HFFc6 (cell line): ENCODE data around the gene MYL12B. TPM values are rescaled to one million over a fixed set of nuclear protein-coding genes. Genes with fewer than 3 reads are reported as not detected.

Experiments used
- DNase-seq: peaks from one replicate; pipeline ENCODE4 v3.0.0-alpha.2; 2018
- H3K27ac Mint-ChIP-seq: 2 replicates; pipeline ENCODE4 v1.8.0; 2020; ENCODE audit warnings: mild to moderate bottlenecking, mixed read lengths
- H3K27me3 Mint-ChIP-seq: 2 replicates; pipeline ENCODE4 v1.8.0; 2021; ENCODE audit warnings: mild to moderate bottlenecking, moderate library complexity, mixed read lengths; ENCODE audit not compliant: insufficient read depth
- H3K36me3 Mint-ChIP-seq: 2 replicates; pipeline ENCODE4 v1.8.0; 2021; ENCODE audit warnings: low read depth, mixed read lengths
- H3K4me1 Mint-ChIP-seq: 2 replicates; pipeline ENCODE4 v1.8.0; 2020; ENCODE audit warnings: low read depth, mixed read lengths
- H3K4me3 Mint-ChIP-seq: 2 replicates; pipeline ENCODE4 v1.8.0; 2020; ENCODE audit warnings: mild to moderate bottlenecking, moderate library complexity, mixed read lengths
- H3K9me3 Mint-ChIP-seq: 2 replicates; pipeline ENCODE4 v1.8.0; 2020; ENCODE audit warnings: mild to moderate bottlenecking, mixed read lengths
- total RNA-seq, 6 experiments: library from RNA; stranded (reverse); fragmentation: NEBNext Ultra II Directional; extraction: Animal tissue kit (Norgen Biotek cat#: 25700); gene quantifications; 2 replicates in 1 of 6; 3 replicates in 5 of 6; pipeline ENCODE4 v1.2.3, GENCODE V29; 2021
- TF ChIP-seq, protein P1 (sequence below): fragments of 200-600 bp; sonication (generic); IDR thresholded peaks from 2 replicates; pipeline ENCODE4 v1.5.0; 2021; ENCODE audit warnings: antibody characterized with exemption, mild to moderate bottlenecking

Gene MYL12B
- total RNA-seq, 6 experiments from 2014 or later: 590 to 686 (median 637) TPM

DNA sequence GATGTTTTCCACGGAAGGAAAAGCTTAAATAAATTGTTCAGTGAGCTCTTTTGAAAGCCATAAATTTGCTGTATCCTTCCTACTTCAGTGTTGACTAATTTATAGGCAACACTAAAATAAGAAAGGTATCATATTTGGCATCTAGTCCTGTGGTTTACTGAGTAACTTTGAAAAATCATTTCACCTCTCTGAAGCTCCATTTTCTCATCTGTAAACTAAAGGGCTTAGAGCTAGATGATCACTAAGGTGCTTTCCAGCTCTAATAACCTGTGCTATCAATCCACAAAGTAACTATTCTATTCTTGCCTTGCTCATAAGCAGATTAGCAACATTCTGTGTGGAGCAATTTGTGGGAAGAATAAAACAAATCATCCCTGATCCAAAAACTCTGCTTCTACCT, 38.6 kb upstream of the MYL12B start:
- TF ChIP-seq, protein P1, sequence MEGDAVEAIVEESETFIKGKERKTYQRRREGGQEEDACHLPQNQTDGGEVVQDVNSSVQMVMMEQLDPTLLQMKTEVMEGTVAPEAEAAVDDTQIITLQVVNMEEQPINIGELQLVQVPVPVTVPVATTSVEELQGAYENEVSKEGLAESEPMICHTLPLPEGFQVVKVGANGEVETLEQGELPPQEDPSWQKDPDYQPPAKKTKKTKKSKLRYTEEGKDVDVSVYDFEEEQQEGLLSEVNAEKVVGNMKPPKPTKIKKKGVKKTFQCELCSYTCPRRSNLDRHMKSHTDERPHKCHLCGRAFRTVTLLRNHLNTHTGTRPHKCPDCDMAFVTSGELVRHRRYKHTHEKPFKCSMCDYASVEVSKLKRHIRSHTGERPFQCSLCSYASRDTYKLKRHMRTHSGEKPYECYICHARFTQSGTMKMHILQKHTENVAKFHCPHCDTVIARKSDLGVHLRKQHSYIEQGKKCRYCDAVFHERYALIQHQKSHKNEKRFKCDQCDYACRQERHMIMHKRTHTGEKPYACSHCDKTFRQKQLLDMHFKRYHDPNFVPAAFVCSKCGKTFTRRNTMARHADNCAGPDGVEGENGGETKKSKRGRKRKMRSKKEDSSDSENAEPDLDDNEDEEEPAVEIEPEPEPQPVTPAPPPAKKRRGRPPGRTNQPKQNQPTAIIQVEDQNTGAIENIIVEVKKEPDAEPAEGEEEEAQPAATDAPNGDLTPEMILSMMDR: no peak
- no peak overlapping the region for H3K27ac Mint-ChIP-seq
- no peak overlapping the region for H3K4me3 Mint-ChIP-seq
- no peaks in the 10 kb centered on the region for H3K4me1 Mint-ChIP-seq
- H3K36me3 Mint-ChIP-seq: no peaks in the 10 kb centered on the region
- no peak for DNase-seq
- H3K9me3 Mint-ChIP-seq: no peaks in the 10 kb centered on the region
- peaks cover 28% of the 10 kb centered on the region for H3K27me3 Mint-ChIP-seq

DNA sequence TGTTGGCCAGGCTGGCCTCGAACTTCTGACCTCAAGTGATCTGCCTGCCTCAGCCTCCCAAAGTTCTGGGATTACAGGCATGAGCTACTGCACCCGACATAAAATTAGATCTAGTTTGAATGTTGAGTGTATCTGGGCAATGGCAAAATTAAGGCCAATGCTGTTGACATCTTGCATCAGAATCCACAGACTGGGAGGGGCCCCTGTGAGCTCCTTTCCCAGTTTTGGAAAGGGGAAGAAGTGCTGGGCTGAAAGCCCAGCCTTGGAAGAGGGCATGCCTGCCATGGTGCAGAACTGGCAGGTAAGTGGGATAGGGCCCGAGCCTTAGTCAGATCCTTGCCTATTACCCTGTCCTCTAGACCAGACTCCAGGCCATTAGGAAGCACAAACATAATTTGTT, 37.7 kb upstream of the MYL12B start:
- H3K4me3 Mint-ChIP-seq: no peak overlapping the region
- no peak for DNase-seq
- H3K27me3 Mint-ChIP-seq: peaks cover 32% of the 10 kb centered on the region
- no peaks in the 10 kb centered on the region for H3K9me3 Mint-ChIP-seq
- no peaks in the 10 kb centered on the region for H3K36me3 Mint-ChIP-seq
- no peaks in the 10 kb centered on the region for H3K4me1 Mint-ChIP-seq
- no peak overlapping the region for H3K27ac Mint-ChIP-seq
- TF ChIP-seq, protein P1: no peak

DNA sequence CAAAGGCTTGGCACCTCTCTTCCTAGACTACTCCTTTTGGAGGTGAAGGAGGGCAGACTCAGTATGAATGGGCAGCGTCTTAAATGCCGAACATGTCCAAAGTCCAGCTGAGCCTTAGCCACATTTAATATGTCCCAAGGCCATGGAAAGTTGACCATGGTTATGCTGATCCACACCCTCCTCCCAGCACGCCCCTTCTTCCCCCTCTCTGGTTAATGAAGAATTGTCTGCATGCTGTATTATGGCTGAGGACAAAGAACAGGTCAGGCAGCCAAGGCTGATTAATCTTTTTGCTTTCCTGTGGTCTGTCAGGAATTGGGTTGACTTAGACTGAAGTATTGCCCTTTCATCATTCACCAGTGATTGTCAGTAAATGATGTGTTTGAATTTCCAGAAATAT, 36.3 kb upstream of the MYL12B start:
- Mint-ChIP-seq H3K27ac (no peak overlapping the region), H3K27me3 (peaks cover 25% of the 10 kb centered on the region), H3K4me3 (no peak overlapping the region), H3K4me1 (no peaks in the 10 kb centered on the region), H3K9me3 (no peaks in the 10 kb centered on the region), H3K36me3 (no peaks in the 10 kb centered on the region)
- TF ChIP-seq, protein P1: no peak
- no peak for DNase-seq

DNA sequence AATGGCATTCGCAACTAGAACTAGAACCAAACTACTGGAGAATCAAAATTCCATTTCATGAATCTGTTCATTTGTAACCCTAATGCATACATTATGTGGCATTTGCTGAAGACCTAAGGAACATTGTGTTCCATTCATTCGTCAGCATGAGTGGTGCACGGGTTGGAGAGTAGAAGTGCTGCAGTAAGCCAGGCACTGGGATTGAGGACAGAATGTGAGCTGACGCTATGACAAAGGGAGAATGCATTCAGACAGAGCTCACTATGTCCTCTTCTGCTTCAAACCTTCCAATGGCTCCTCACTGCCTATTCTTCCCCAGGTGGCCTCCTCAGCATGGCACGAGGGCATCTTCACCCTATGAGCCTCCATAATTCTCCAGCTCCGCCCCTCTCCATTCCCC, 35.9 kb upstream of the MYL12B start:
- H3K36me3 Mint-ChIP-seq: no peaks in the 10 kb centered on the region
- H3K27me3 Mint-ChIP-seq: peaks cover 24% of the 10 kb centered on the region
- no peaks in the 10 kb centered on the region for H3K4me1 Mint-ChIP-seq
- no peaks in the 10 kb centered on the region for H3K9me3 Mint-ChIP-seq
- DNase-seq: no peak
- H3K27ac Mint-ChIP-seq: no peak overlapping the region
- H3K4me3 Mint-ChIP-seq: no peak overlapping the region
- TF ChIP-seq, protein P1: no peak

DNA sequence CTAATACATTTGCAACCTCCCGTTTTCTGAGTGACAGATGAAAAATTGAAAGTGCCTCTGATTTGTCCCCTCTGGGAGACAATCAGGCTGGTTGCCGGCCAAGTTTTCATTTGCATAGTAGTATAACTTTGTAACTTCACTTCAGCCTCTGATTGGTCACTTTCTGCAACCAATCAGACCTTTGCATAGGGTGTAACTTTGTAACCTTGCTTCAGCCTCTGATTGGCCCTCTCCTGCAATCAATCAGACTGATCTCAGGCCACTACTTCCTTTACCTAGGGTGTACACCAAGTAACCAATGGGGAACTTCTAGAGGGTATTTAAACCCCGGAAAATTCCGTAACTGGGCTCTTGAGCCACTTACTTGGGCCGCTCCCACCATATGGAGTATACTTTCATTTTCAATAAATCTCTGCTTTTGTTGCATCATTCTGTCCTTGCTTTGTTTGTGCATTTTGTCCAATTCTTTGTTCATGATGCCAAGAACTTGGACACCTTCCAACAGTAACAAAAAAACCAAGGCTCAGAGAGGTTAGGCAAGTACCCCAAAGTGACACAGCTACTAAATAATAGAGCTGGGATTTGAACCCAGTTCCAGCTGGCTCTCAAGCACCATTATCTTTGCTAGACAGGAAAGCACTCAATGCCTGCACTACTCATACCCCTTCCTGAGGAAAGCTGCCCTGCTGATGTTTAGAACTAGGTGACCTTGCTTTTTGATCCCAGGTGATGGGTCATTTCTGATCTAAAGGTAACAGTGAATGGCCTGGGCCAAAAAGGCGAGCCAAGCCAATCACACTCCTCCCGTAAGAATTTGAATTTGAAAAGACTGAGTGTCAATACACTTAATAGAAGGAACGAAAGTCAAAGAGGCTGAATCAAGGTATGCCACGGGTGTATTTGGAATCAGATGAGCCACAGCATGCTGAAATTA, 31.3 kb upstream of the MYL12B start:
- Mint-ChIP-seq H3K4me3 (peak overlapping the region; percentile 54; the same call in 1 of the 2 replicates), H3K27me3 (peaks cover 18% of the 10 kb centered on the region), H3K9me3 (no peaks in the 10 kb centered on the region), H3K27ac (no peak overlapping the region), H3K4me1 (no peaks in the 10 kb centered on the region), H3K36me3 (no peaks in the 10 kb centered on the region)
- DNase-seq: peak; percentile 44
- TF ChIP-seq, protein P1: no peak
